Measurements from ENCODE around the gene TMPRSS9.

Gene TMPRSS9

GRCh38 chr19:2357279-2358206 lies 2.5 kb upstream of the TMPRSS9 start:
- in situ Hi-C loops (cut with HindIII; ENCODE audit: low sequenced_read_pairs) = no loop called here

DNA sequence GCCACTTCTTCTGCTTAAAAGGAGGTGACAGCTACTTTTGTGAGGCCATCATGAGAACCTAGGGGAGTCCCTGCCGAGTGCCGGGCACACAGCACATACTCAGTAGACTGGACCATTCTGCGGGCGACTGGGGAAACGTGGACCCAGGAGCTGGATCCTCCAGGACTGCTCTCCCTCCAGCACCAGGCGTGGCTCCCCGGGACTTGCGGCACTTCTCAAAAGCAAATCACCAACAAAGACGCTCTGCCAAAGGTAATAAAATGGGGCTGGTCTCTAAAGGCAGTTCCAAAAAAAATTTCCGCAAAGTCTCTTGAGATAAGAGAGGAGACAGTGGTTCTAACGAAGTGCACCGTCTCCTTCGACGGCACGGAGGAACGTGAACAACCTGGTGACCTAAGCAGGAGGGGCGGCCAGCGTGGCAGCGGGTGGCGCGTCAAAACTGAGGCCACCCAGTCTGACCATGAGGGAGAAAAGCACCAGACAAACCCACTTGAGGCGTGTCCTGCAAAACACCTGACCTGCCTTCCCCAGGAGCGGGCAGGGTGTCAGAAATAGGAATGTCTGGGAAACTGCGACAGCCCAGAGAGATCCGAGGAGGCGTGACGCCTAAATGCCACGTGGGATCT lies 1.4 kb upstream of the TMPRSS9 start:
- in situ Hi-C loops (cut with HindIII; ENCODE audit: low sequenced_read_pairs) = no loop called here

GRCh38 chr19:2360833-2361232 lies 768 bp downstream of the TMPRSS9 start:
- in situ Hi-C loops (cut with HindIII; ENCODE audit: low sequenced_read_pairs) = no loop called here

GRCh38 chr19:2361246-2362045 lies 1.4 kb downstream of the TMPRSS9 start:
- in situ Hi-C loops (cut with HindIII; ENCODE audit: low sequenced_read_pairs) = no loop called here

DNA sequence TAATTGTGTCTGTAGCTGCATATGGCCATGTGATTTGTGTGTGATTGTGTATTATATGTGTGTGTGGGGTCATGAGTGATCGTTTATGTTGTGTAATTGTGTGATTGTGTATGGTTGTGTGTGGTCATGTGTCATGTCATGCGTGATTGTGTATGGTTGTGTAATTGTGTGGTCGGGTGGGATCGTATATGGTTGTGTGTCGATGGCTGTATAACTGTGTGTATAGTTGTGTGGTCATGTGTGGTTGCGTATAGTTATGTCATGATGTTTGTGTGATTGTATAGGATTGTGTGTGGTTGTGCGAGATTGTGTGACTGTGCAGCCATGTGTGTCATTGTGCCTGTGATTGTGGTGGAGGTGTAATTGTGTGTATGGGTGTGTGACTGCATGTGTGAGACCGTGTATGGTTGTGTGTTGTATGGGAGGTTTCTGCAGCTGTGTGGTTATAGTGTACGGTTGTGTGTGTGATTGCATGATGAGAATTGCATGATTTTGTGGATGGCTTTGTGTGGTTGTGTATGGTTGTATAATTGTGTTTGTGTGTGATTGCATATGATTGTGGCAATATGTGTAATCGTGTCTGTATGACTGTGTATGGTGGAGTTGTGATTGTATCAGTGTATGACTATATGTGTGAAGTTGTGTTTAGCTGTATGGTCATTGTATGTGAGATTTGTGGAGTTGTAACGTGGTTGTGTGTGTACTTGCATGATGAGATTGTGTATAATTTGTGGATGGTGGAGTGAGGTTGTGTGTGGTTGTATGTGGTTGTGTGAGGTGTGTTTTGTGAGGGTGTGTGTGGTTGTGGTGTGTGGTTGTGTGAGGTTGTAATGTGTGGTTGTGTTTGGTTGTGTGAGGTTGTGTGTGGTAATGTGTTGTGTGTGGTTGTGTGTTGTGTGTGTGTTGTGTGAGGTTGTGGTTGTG lies 2.2 kb downstream of the TMPRSS9 start:
- in situ Hi-C loops (cut with HindIII; ENCODE audit: low sequenced_read_pairs) = no loop called here

GRCh38 chr19:2362970-2363300 lies 2.9 kb downstream of the TMPRSS9 start:
- in situ Hi-C loops (cut with HindIII; ENCODE audit: low sequenced_read_pairs) = no loop called here

GRCh38 chr19:2363419-2363818 lies 3.4 kb downstream of the TMPRSS9 start:
- in situ Hi-C loops (cut with HindIII; ENCODE audit: low sequenced_read_pairs) = no loop called here

DNA sequence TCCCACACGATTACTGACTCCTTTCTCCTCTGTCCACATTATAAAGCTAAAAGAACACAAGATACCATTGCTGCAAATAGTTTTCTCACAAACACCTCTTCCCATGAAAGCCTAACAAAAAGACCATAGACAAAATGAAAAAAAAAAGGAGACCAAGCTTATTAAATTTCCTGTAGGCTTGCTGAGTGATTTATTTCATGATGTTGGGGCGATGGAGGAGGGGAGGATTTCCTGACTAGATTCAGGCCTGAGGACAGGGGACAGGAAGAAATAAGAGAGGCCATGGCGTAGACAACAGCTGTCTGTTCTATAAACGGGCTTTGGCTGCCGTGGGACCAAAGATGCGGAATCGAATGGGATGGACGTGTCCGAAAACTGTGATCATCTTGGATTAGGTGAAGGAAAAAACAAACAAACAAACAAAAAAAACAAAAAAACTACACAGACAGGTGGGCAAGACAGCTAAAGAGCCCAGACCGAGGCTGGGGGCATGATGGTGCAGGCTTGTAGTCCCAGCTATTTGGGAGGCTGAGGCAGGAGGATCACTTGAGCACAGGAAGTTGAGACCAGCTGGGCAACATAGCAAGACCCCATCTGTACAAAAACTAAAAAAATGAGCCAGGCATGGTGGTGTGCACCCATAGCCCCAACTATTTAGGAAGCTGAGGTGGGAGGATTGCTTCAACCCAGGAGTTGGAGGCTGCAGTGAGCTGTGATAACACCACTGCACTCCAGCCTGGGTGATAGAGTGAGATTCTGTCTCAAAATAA lies 5.3 kb downstream of the TMPRSS9 start:
- in situ Hi-C loops (cut with HindIII; ENCODE audit: low sequenced_read_pairs) = no loop called here

GRCh38 chr19:2371656-2372055 lies 11.6 kb downstream of the TMPRSS9 start:
- in situ Hi-C loops (cut with HindIII; ENCODE audit: low sequenced_read_pairs) = no loop called here

GRCh38 chr19:2372076-2372612 lies 12.1 kb downstream of the TMPRSS9 start:
- in situ Hi-C loops (cut with HindIII; ENCODE audit: low sequenced_read_pairs) = no loop called here

GRCh38 chr19:2374808-2375207 lies 14.7 kb downstream of the TMPRSS9 start:
- in situ Hi-C loops (cut with HindIII; ENCODE audit: low sequenced_read_pairs) = no loop called here

GRCh38 chr19:2375353-2376121 lies 15.5 kb downstream of the TMPRSS9 start:
- in situ Hi-C loops (cut with HindIII; ENCODE audit: low sequenced_read_pairs) = no loop called here

DNA sequence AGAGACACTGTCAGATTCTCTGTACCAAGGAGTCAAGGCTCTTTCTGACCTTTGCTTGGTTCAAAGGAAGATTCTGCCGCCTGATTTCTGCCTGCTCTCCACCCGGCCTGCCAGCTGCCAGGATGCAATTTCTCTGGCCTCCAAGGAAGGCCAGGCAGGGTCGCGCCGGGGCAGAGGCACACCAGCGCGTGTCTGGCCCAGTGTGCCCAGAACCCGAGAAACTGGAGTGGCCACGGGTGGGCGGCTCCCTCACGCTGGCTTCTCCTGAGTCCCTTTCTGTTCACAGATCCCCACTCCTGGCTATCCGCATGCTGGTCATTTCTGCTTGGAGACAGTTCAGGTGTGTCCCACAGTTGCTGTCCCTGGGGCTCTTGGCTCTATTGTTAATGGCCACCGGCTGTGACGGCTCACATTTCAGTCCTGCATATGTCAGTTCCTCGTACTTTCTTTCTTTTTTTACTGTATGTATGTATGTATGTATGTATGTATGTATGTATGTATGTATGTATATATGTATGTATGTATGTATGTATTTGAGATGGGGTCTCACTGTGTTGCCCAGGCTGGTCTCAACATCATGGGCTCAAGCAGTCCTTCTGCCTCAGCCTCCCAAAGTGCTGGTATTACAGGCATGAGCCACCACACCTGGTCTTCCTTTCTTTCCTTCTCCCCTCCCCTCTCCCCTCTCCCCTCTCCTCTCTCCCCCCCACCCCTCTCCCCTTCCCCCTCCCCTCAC lies 16.9 kb downstream of the TMPRSS9 start:
- in situ Hi-C loops (cut with HindIII; ENCODE audit: low sequenced_read_pairs) = no loop called here

DNA sequence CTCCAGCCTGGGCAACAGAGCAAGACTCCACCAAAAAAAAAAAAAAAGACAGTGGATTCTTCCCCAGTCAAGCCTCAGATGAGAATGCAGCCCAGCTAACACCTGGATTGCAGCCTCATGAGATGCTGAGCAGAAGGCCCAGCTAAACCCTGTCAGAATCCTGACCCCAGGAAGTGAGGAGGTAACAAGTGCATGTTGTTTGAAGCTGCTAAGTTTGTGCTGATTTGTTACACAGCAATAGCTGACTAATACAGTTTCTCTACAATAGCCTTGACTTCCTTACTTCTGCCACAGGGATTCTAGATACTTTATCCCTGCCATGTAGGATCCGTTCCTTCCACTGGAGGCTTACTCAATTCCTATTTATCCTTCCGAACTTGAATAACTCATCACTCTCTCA lies 20.5 kb downstream of the TMPRSS9 start:
- in situ Hi-C loops (cut with HindIII; ENCODE audit: low sequenced_read_pairs) = no loop called here

GRCh38 chr19:2381148-2381820 lies 21.2 kb downstream of the TMPRSS9 start:
- in situ Hi-C loops (cut with HindIII; ENCODE audit: low sequenced_read_pairs) = no loop called here

GRCh38 chr19:2382530-2383222 lies 22.6 kb downstream of the TMPRSS9 start:
- in situ Hi-C loops (cut with HindIII; ENCODE audit: low sequenced_read_pairs) = no loop called here
